Femur (tissue), 1 donor: ENCODE results near the gene STARD3.

Experiments
- DNase-seq: peaks from one replicate; pipeline ENCODE4 v3.0.0-alpha.2; 2017

Gene STARD3

DNA sequence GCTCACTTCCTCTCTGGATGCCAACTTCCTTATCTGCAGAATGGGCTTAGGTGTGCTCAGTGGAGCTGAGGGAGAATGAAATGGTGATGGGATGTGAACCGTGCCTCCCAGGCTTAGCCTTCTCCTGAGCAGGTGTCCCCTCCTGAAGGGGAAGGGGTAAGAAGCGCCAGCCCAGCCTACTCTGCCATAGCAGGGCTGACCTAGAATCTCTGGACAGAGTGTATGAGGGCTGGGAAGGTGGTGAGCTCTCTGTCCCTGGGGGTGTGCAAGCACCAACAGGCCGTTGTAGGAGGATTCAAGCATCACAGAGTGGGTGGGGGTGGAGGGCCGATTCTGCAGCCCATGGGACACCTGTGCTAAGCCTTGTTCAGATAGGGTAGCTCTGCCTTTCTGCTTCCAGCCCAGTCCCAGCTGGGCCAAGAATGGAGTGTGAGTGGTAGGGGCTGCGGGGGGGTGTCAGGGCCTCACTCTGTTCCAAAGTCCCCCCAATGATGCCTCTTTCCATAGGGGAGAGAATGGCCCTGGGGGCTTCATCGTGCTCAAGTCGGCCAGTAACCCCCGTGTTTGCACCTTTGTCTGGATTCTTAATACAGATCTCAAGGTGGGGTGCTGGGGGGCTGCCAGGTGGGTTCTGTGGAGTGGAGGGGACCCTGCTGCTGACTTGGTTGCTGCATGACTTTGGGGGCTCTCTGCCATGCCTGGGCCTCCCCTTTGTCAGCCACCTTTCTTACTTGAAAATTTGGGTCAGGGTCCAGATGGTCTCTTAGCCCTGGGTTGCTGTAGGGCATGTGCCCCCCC, 25.0 kb downstream of the STARD3 start:
- no peak for DNase-seq

DNA sequence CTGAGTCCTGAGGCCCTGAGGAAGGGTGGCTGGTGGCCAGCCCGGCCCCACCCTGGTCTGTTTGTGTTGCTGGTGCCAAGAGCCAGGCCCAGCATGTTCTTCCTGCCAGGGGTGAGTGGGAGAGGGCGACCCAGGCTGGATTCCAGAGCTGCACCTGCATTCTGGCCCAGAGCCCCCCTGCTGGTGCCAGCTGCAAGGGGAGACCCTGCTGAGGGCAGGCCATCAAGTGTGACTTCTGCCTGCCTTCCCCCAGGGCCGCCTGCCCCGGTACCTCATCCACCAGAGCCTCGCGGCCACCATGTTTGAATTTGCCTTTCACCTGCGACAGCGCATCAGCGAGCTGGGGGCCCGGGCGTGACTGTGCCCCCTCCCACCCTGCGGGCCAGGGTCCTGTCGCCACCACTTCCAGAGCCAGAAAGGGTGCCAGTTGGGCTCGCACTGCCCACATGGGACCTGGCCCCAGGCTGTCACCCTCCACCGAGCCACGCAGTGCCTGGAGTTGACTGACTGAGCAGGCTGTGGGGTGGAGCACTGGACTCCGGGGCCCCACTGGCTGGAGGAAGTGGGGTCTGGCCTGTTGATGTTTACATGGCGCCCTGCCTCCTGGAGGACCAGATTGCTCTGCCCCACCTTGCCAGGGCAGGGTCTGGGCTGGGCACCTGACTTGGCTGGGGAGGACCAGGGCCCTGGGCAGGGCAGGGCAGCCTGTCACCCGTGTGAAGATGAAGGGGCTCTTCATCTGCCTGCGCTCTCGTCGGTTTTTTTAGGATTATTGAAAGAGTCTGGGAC, 25.8 kb downstream of the STARD3 start:
- no peak for DNase-seq

DNA sequence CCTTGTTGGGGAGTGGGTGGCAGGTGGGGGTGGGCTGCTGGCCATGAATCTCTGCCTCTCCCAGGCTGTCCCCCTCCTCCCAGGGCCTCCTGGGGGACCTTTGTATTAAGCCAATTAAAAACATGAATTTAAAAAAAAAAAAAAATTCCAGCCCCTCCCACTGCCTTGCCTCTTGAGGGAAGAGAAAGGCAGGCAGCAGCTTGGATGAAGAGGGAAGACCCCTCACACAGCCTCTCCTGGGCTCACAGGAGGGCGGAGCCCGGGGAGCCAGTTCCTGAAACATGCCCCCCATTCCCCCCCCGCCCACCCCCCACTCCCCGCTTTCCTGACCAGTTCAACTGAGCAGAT, 26.4 kb downstream of the STARD3 start:
- DNase-seq, result no peak

DNA sequence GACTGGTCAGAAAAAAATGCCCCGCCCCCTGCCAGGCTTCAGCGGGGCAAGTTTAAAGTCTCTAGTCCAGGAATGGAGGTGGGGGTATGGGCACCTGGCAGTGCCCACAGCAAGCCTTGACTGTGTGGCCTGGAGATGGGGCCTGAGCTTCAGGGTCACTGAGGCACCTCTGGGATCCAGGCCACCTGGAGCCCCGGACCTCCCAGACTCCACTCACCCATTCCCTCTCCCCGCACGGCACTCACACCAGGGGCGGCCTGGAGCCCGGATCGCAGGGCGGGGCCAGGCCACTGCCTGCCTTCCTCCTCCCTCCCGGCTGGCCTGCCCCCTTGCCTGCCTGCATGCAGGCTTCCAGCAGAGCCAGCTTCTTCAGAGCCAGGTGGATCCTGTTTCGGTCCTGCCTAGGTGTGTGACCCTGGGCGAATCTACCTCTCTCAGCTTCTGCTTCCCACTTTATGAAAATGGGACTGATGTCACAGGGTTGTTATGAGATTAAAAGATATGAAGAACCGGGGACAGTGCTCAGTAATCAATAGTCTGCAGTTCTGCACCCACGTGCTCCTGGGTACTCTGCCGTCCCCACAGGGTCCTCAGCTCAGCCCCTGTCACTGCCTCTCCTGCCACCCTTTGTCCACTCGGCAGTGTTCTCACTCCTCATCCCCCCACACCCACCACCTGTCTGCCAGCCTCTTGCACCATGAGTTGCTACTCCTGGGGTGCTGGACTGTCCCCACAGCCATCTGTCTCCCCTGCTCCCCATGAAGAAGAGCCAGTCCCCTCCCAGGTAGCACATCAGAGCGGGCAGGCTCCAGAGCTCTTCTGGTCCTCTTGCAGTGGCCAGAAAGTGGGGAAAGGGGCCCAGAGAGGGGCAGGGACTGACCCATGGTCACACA, 27.0 kb downstream of the STARD3 start:
- no peak for DNase-seq

DNA sequence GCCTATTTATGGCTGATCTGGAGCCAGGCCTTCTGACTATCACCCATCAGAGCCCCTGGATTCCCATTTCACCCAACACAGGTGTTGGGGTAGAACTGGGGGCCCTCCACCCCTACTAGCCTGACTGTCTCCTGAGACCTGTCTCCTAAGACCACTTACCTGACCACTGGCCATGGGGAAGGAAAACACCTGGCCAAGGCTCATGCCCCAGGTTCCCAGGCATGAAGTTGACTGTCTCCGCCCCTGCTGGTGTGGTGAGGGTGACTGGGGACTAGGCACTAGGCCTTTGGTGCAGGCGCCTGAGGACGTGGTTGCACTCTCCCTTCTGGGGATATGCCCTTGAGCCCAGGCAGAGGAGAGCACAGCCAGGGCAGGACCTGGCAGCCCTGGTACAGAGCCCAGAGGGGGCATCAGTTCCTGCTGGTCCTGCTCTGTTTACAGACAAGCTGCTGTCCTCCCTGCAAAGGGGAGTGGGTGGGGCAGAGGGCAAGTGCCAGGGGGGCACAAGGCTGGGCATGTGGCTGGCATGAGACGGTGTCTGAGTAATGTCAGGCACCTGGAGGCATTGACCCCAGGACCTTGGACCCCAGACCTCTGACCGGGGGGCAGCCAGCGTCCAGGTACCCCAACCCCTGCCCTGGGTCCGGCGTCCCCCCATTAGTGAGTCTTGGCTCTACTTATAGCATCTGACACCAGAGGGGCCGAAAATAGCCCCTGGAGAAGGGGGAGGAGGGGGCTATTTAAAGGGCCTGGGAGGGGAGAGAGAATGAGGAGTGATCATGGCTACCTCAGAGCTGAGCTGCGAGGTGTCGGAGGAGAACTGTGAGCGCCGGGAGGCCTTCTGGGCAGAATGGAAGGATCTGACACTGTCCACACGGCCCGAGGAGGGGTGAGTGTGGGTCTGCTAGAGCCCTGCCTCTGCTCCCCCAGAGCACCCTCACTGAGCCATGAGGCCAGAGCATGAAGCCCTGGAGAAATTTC, 27.9 kb downstream of the STARD3 start, which contains the start of gene TCAP:
Gene TCAP, plus strand, starts transcription at position 769 of the 981 bp plus-strand sequence. Its CDS starts 11 bp downstream, at position 780.
- no peak for DNase-seq

DNA sequence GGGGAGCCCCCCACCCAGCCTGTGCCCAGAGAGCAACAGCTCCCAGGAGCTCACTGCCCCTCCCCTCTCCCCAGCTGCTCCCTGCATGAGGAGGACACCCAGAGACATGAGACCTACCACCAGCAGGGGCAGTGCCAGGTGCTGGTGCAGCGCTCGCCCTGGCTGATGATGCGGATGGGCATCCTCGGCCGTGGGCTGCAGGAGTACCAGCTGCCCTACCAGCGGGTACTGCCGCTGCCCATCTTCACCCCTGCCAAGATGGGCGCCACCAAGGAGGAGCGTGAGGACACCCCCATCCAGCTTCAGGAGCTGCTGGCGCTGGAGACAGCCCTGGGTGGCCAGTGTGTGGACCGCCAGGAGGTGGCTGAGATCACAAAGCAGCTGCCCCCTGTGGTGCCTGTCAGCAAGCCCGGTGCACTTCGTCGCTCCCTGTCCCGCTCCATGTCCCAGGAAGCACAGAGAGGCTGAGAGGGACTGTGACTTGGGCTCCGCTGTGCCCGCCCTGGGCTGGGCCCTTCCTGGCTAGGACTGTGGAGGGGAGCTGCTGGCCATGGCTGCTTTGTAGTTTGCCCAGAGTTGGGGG, 28.8 kb downstream of the STARD3 start:
- peak; percentile 51 for DNase-seq

DNA sequence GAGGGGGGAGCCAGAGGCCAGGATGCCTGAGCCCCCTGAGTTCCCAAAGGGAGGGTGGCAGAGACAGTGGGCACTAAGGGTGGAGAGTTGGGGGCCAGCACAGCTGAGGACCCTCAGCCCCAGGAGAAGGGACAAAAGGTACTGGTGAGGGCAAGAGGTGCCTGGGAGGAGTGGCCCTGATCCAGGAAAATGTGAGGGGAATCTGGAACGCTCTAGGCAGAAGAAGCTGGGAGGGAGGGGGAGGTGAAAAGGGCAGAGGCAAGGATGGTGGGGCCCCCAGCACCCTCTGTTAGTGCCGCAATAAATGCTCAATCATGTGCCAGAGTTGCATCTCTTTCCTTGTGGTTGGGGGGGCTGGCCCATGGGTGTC, 29.3 kb downstream of the STARD3 start:
- DNase-seq, result no peak

DNA sequence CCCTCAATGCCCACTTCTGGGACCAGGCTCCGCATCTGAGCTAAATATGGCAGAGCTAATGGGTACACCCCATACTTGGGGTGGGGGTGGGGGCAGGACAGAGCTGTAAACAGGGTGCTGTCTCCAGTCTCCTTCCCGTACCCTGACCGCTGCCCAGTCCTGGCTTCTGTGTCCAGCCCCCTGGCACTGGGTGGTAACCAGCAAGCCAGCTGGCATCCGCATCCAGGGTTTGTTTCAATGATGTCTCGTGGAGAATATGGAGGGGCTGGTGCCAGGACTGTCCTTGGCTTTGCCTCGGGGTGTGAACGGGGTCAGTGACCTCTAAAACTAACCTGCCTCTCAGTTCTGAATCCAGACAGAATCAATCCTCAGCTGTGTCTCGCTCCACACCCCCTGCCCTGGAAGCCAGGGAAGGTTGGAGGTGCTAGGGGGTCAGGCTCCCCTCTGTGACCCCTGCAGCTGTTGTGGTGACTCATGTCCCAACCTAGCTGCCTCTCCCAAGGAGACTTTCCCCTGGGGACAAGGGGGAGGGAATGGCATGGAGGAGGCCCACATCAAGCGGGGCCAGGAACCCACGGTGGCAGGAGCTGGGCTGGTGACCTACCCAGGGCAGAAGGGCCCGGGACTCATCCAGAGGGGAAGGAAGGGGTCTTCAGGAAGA, 29.8 kb downstream of the STARD3 start:
- DNase-seq, result peak; percentile 50

DNA sequence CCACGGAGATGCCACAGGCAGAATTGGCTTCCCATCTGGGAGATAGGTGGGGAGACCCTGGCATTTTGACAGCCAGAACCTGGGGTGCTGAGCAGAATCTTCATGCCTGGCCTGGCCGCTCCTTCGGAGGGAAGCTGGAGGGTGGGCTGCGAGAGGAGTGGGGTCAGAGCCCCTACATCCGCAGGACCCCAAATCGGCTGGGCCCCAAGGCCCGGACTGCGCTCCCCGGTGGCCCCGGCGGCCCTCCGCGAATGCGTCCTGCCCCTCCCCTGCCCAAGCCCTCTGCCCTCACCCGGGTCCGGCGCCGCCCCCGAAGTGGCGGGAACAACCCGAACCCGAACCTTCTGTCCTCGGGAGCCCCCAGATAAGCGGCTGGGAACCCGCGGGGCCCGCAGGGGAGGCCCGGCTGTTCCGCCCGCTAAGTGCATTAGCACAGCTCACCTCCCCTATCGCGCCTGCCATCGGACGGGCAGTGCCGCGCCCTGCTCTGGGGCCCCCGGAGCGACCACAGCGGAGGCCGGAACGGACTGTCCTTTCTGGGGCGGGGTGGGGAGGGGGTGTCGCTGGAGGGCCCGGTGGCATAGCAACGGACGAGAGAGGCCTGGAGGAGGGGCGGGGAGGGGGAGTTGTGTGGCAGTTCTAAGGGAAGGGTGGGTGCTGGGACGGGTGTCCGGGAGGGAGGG, 30.5 kb downstream of the STARD3 start:
- peak; percentile 55 for DNase-seq

DNA sequence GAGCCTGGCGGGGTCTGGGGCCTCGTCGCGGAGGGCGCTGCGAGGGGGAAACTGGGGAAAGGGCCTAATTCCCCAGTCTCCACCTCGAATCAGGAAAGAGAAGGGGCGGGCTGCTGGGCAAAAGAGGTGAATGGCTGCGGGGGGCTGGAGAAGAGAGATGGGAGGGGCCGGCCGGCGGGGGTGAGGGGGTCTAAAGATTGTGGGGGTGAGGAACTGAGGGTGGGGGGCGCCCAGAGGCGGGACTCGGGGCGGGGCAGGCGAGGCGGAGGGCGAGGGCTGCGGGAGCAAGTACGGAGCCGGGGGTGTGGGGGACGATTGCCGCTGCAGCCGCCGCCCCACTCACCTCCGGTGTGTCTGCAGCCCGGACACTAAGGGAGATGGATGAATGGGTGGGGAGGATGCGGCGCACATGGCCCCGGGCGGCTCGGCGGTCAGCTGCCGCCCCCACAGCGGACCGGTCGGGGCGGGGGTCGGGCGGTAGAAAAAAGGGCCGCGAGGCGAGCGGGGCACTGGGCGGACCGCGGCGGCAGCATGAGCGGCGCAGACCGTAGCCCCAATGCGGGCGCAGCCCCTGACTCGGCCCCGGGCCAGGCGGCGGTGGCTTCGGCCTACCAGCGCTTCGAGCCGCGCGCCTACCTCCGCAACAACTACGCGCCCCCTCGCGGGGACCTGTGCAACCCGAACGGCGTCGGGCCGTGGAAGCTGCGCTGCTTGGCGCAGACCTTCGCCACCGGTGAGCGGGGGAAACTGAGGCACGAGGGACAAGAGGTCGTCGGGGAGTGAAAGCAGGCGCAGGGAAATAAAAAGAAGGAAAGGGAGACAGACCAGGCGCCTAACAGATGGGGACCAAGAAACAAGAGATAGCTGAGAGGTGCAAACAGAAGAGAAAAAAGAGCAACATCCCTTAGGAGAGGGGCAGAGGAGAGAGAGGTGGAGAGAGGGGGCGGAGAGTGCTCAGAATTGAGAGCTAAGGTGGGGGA, 31.3 kb downstream of the STARD3 start, which contains the start of gene PNMT:
Gene PNMT, plus strand, starts transcription at position 509 of the 980 bp plus-strand sequence. Its CDS starts 23 bp downstream, at position 532.
- DNase-seq, result peak; percentile 79

DNA sequence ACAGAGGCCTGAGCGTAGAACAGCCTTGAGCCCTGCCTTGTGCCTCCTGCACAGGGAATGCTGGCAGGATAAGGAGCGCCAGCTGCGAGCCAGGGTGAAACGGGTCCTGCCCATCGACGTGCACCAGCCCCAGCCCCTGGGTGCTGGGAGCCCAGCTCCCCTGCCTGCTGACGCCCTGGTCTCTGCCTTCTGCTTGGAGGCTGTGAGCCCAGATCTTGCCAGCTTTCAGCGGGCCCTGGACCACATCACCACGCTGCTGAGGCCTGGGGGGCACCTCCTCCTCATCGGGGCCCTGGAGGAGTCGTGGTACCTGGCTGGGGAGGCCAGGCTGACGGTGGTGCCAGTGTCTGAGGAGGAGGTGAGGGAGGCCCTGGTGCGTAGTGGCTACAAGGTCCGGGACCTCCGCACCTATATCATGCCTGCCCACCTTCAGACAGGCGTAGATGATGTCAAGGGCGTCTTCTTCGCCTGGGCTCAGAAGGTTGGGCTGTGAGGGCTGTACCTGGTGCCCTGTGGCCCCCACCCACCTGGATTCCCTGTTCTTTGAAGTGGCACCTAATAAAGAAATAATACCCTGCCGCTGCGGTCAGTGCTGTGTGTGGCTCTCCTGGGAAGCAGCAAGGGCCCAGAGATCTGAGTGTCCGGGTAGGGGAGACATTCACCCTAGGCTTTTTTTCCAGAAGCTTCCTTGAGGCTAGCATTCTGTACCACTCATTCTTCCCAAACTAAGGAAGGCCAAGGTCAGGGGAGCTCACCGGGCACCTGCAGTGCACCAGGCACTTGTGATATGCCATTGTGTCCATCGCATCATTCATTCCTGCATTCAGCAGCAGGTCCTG, 33.2 kb downstream of the STARD3 start:
- DNase-seq, result no peak

DNA sequence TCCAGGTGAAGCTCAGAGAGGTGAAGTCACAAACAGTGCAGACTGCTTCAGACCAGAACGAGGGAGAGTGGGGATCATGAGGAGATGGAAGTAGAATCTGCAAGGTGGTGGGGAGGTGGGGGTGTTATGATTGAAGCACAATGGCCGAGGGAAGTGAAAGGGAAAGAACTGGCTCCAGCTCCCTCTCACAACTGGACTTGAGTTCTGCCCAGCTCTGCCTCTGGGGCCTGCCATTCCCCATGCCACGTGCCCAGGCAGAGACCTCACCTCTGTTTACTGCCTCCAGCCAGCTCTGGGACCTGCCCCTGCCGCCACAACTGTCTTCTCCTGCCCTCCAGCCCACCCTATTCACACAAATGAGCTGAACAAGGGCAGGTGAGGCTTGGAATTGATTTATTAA, 33.8 kb downstream of the STARD3 start:
- no peak for DNase-seq

DNA sequence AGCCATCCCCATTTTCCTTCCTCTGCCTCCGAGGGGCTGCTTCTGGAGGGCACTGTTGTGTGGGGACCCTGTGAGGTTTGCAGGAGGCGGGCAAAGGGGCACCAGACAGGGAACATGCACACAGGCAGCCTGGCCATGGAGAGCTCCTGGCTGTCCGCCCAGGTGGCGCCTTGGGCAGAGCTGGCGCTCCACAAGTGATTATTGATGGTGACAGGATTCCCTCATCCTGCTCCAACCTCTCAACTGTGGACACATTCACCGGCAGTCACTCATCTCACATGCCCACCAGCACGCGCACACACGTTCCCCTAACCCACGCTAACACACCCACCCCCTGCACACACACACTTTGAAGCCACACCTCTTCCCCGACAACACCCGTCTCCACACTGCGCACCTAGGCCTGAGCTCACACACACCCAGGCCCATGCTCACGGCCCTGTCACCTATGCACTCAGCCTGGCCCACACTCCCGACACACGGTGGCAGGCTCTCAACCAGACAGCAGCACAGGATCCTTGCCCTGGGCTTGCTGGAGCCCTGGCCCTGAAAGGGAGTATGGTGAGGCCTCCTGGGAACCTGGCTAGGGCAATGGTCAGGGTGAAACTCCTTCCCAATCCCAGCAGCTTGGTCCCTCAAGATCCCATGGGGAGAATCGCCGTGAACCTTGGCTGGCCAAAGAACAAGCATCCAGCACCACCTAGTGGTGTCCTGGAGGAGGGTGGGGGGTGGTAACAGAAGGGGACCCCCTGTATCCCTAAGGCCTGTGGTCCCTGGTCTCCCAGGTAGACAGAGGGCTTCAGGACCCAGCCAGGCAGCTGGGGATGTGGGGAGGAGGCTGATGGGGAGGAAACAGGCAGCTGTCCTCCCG, 34.9 kb downstream of the STARD3 start:
- DNase-seq, result no peak

DNA sequence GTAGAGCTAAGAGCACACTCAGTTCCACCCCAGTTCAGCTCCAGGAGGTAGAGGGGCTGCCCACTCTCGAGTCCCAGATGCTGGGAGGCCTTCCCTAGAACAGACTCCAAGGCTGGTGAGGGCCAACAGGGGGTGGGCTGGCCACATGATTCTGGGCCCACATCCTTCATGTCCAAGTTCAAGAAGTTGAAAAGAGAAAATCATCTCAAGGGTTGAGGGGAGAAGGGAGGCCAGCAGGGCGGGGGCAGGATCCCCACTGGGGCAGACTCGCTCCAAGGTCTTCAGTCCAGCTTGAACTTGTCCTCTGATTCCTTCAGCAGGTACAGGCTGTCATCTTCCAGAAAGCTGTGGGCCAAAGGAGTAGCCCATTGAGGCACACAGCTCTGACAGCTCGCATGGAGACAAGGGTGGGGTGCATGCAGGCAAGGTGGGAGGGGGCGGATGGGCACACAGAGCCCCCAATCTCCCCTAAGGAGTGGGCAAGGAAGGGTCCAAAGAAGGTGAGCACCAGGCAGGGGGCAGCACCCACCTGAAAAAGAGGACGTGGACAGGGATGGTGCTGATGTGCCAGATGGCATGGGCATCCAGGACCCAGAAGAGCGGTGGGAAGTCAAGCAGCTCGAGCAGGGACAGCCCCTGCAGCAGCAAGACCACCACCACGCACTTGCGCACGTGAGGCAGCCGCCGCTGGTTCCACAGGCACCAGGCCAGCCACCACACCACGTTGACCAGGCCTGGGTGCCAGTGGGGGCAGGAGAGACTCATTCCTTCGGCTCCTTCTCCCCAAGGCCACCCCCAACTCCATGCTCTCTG, 35.8 kb downstream of the STARD3 start:
- no peak for DNase-seq

DNA sequence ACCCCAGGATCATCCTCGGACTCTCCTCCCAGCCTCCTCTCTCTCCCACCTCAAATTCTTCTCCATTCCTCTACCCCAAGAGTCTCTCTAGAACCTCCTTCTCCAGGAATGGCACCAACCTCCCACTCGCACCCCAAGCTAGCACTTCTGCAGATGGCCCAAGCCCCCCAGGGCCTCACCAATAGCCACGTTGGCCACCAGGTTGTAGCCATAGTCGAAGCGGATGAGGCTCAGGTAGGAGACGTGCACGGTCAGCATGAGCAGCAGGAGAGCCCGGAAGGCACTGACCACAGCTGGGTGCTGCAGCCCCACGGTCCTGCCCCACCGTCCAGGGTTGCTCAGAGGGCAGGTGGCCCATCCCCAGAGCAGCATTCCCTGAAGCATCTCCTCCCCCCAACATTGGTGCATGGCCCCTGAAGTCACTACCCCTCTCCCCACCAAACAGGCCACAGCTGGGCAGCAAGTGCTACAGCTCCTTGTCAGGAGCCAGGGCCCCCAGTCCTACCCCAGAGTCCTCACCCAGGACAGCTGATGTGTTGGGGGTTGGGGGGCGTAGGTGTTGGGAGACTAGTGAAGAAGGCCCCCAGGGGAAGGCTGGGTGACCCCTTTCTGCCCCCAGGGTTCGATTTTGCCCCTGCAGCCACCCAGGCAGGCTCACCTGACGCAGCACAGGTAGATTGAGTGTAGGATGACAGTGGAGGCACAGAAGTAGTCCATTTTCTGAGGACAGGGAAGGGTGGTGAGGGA, 36.6 kb downstream of the STARD3 start:
- DNase-seq, result no peak
